Germinal center (tissue), 1 donor: ENCODE results near the gene TIMM17B.

Experiments
- DNase-seq: peaks from one replicate; pipeline ENCODE4 v3.0.0; 2012; ENCODE audit warnings: mixed read lengths, low spot score

TIMM17B gene

DNA sequence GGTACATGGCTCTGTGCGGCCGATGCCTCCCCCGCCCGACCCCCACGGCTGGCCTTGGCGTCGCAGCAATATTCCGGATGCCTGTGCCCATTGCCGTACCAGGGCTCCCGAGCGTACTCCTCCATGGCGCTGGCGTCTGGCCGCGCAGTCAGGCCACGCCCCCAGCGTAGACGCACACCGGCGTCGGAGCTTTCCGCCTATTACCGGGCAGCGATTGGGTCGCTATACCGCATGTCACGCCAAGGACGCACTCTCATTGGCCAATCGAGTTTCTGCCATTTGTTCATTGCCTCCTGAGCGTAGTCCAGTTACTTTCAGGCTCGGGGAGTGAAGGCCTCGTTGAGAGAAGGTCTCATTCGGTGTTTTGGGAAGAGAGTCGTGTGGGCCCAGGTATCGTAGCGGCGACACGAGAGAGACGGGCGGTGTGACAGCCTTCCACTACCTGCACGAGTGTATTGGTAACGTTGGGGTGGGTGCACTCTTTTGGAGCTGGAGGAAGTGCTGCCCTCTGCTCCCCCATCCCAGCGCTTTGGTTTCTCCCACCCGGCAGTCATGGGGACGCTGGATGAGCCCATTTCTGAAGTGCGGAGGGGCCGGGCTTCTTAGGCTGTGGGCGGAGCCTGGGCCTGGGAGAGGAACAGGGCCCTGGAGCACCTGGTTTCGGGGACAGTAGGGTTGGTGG, at the start of gene TIMM17B, which contains the start of gene PQBP1:
Gene TIMM17B, minus strand, starts transcription at position 144 of the 682 bp plus-strand sequence. Its CDS starts 19 bp downstream, at position 125.
Gene PQBP1, plus strand, starts transcription at position 306 of the 682 bp plus-strand sequence. CDS start 580 bp downstream, outside the sequence.
- peak; percentile 88 for DNase-seq

- DNase-seq, result peak; percentile 18
These were observed 48.2 kb upstream of the TIMM17B start for GRCh38 chrX:48945517-48946348.

DNA sequence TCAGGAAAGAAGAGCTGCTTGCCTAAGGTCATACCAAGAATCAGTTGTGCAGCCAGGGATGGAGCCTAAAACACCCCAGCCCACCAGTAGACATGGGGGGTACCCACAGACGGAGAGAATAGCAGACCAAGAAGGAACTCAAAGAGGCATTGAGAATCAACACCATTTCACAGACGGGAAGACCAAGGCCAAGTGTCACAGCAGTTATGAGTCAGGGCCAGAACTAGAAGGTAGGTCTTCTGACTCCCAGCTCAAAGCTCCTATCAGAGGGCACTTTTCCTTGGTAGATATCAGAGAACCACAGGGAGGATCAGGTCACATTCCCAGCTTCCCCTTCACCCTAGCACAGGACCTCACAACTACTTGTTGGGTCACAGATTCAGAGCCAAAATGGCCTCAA, 45.3 kb upstream of the TIMM17B start:
- no peak for DNase-seq

GRCh38 chrX:48940404-48940955, 42.9 kb upstream of the TIMM17B start:
- DNase-seq, result no peak

DNA sequence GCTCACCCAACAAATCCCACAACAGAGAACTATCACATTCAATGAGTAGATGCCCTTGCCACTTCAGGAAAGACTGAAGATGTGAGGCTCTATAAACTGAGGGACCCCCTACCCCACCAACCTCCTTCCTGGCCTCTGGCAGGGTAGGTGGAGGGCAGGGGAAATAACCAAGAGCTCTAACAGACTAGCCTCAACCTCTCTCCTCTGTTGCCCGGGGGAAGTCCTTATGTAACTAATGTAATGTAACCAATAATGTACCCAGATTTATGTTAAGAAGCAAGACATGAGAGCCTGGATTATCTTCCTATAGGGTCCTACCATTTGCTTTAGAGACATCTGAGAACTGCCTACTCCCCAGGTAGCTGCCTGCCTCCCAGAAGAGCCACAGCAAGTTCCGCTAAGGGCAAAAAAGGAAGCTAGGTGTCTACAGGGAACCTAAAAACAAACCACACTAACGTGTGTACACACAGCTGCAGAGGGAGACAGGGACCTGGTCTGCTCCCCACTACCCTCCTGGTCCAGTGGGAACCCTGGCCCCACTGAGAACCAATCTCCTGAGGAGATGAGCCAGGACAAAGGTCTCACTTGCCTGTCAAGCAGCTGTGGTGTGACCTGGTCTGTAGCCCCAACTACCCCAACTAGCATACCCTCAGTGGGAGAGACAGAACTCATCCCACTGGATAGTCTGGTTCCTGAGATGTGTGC, 42.1 kb upstream of the TIMM17B start:
- DNase-seq, result peak; percentile 23

- peak; percentile 53 for DNase-seq
These were observed 41.3 kb upstream of the TIMM17B start for GRCh38 chrX:48938721-48939425.

- peak; percentile 48 for DNase-seq
These were observed 39.7 kb upstream of the TIMM17B start for GRCh38 chrX:48937054-48937907.

DNA sequence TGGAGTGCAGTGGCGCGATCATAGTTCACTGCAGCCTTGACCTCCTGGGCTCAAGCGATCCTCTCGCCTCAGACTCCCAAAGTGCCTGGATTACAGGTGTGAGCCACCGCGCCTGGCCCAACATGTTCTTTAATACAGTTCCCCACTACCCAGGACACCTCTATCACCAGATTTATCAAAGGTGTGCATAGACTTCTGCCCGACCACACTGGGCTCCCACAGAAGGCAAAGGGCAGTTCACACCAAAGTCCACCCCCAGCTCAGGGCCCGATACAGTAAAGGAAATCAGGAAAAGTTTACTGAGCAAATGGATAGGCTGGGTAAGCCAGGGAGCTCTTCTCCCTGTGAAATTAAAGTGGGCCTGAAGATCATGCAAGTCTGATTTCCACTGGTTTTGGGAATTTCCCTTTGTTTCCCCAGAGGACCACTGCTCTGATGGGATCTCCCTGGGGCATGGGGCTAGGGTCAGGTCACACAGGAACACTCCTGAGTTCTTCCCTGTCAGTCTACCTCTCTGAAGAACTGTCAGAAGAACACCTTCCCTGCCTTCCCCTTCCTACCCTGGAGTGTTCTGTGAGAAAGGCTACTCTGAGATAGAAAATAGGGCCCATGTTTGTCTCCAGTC, 39.0 kb upstream of the TIMM17B start:
- DNase-seq, result no peak

DNA sequence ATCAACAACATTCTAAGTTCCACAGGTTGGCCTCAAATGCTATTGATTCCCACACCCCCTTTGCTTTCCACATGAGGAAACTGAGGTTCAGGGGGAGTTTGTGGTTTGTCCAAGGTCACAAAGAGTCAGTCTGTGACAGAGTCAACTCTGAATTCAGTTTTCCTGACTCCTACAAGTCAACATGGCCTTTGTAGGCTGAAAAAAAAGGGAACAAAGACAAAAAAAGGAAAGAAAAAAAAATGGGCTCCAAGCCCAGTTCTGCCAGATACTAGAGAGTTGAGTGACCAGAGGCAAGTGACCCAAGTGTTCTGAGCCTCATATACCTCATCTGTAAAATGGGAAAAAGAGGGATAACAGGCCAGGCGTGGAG, 37.7 kb upstream of the TIMM17B start:
- no peak for DNase-seq

DNA sequence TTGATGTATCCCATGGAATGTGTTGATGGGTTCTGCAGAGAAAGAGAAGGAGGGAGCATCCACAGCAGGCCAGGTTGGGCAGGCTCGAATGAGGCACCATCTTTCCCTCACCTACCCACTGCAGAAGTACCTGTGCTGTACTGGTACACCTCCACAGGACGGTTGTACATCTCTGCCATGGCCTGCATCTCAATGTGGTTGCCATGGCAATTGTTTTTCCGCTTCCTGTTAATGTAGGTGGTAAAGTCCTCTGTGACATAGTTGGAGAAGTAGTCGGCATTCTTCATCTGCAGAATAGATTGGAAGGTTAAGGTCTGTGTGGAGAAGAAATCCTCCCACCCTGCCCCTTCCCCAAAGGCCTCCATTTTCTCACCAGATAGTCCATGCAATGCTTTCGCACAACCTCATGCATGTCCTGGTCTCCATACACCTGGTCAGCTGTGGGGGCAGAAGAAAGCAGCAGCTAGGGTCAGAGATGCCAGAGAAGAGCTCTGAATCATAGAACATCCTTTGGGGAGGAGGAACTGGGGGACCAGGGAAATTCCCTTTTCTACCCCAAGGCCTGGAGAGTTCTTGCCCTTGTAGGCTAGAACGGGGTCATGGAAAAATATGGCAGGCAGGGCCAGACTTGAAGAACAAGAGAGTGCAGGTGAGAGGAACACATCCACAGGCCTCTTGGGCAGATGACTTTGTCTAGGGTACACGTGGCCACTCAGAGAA, 37.2 kb upstream of the TIMM17B start:
- DNase-seq, result no peak

DNA sequence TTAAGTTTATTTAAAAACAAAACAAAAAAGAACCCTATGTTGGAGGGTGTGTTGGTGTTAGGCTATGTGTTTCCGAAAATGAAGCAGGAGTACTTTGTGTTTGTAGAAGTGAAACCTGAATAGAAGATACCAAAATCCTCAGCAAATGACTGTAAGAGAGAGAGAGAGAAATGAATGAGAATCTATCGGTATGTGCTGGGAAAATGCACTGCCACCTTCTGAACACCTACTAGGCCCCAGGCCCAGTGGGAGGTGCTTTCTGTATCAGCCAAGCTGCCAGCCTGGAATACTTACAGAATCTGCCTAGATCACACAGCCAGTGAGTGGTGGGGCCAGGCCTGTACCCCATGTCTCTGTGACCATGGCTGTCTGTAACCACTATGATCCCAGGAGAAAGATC, 36.2 kb upstream of the TIMM17B start:
- no peak for DNase-seq

- no peak for DNase-seq
These were observed 30.3 kb upstream of the TIMM17B start for GRCh38 chrX:48927736-48928382.

DNA sequence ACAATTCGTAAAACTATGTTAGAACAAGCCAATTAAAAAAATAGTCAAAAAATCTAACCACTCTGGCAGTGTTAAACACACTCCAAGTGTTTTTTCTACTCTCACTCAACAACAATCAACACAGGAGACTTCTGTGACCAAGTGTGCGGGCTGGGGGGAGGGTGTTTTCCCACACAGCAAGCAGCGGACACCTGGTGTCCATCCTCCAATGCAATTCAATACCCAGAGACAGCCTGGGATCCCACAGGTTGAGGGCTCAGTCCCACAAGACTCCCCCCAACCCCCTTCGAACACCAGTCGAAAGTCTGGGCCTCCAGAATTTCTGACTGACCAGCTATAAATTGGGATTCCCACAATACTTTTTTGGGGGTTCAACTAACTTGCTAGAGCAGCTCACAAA, 29.6 kb upstream of the TIMM17B start:
- DNase-seq, result no peak

- DNase-seq, result no peak
These were observed 26.7 kb upstream of the TIMM17B start for GRCh38 chrX:48924270-48924669.

GRCh38 chrX:48923771-48924170, 26.2 kb upstream of the TIMM17B start:
- DNase-seq, result no peak

DNA sequence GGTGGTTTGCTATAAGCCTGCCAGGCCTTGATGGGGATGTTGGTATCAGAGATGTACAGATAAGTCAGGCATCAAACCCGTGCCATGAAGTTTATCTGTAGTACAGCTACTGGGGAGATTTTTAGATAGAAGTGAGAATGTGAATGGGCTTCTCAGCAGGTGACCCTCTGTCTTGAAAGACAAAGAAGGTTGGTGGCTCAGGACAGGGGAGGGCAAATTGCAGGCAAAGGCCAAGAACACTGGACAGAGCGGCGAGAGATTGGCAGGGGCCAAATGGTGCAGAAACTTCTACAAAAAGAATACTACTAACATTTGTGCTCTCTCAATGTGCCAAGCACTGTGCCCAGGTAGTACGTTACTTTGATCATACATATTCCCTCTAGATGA, 23.1 kb upstream of the TIMM17B start:
- DNase-seq, result no peak

- no peak for DNase-seq
These were observed 22.6 kb upstream of the TIMM17B start for GRCh38 chrX:48919947-48920717.

DNA sequence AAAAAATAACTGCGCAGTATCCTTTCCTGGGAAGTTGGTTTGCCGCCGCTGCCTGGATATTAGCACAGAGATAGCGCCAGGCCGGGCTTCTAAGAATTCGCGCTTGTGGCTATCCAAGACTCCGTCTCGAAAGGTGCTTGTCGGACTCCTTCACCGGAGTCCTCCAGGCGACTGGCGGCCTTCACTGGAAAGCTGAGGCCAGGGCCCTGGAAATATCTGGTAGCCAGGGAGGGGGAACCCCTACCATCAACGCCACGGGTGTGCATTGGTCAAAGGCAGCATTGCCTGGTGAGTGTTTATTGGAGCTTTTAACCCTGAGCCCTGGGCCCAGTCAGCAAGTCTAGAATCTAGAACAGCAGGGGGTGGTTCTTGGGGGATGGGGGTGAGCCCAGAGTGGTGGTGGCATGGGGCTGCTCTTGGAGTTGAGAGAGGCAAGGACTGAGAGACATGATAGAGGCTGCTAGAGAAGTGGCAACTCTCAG, 21.8 kb upstream of the TIMM17B start:
- DNase-seq, result no peak
